ENCODE measurements around the gene PCNT.
"Not testable (repeated sequence)": the region's sequence is repeated elsewhere in the genome, so short reads cannot be mapped to it uniquely, and the experiment has no call there.

The PCNT gene

GRCh38 chr21:46399129-46399528 lies 75.2 kb downstream of the PCNT start:
- in situ Hi-C loops (cut with HindIII; ENCODE audit: low sequenced_read_pairs): loop anchor here (5.0 kb wide), 1 partner anchor 43 kb away; no protein-coding TSS in a partner anchor

- in situ Hi-C loops (cut with HindIII; ENCODE audit: low sequenced_read_pairs): loop anchor here (5.0 kb wide), 1 partner anchor 43 kb away; no protein-coding TSS in a partner anchor
Measured at GRCh38 chr21:46399686-46400085, 75.7 kb downstream of the PCNT start.

- in situ Hi-C loops (cut with HindIII; ENCODE audit: low sequenced_read_pairs): no loop called here
Measured at GRCh38 chr21:46401186-46401910, 77.4 kb downstream of the PCNT start.

- in situ Hi-C loops (cut with HindIII; ENCODE audit: low sequenced_read_pairs): no loop called here
Measured at GRCh38 chr21:46402421-46402820, 78.5 kb downstream of the PCNT start.

GRCh38 chr21:46403234-46403811 lies 79.4 kb downstream of the PCNT start:
- in situ Hi-C loops (cut with HindIII; ENCODE audit: low sequenced_read_pairs): not testable (repeated sequence)

GRCh38 chr21:46404306-46404705 lies 80.3 kb downstream of the PCNT start:
- in situ Hi-C loops (cut with HindIII; ENCODE audit: low sequenced_read_pairs): no loop called here

GRCh38 chr21:46406001-46406400 lies 82.0 kb downstream of the PCNT start:
- in situ Hi-C loops (cut with HindIII; ENCODE audit: low sequenced_read_pairs): no loop called here

GRCh38 chr21:46409641-46410406 lies 85.9 kb downstream of the PCNT start:
- in situ Hi-C loops (cut with HindIII; ENCODE audit: low sequenced_read_pairs): no loop called here

GRCh38 chr21:46410516-46410915 lies 86.6 kb downstream of the PCNT start:
- in situ Hi-C loops (cut with HindIII; ENCODE audit: low sequenced_read_pairs): no loop called here

GRCh38 chr21:46411236-46411635 lies 87.3 kb downstream of the PCNT start:
- in situ Hi-C loops (cut with HindIII; ENCODE audit: low sequenced_read_pairs): no loop called here

- in situ Hi-C loops (cut with HindIII; ENCODE audit: low sequenced_read_pairs): no loop called here
Measured at GRCh38 chr21:46411691-46412090, 87.7 kb downstream of the PCNT start.

GRCh38 chr21:46412521-46413364 lies 88.8 kb downstream of the PCNT start:
- in situ Hi-C loops (cut with HindIII; ENCODE audit: low sequenced_read_pairs): no loop called here

- in situ Hi-C loops (cut with HindIII; ENCODE audit: low sequenced_read_pairs): no loop called here
Measured at GRCh38 chr21:46413365-46413696, 89.4 kb downstream of the PCNT start.

- in situ Hi-C loops (cut with HindIII; ENCODE audit: low sequenced_read_pairs): loop anchor here (5.0 kb wide), 1 partner anchor 67 kb away; no protein-coding TSS in a partner anchor
Measured at GRCh38 chr21:46414965-46415275, 91.0 kb downstream of the PCNT start.

GRCh38 chr21:46416551-46416950 lies 92.6 kb downstream of the PCNT start:
- in situ Hi-C loops (cut with HindIII; ENCODE audit: low sequenced_read_pairs): loop anchor here (5.0 kb wide), 1 partner anchor 66 kb away; no protein-coding TSS in a partner anchor

GRCh38 chr21:46418265-46418946 lies 94.5 kb downstream of the PCNT start:
- in situ Hi-C loops (cut with HindIII; ENCODE audit: low sequenced_read_pairs): loop anchor here (5.0 kb wide), 1 partner anchor 64 kb away; no protein-coding TSS in a partner anchor

- in situ Hi-C loops (cut with HindIII; ENCODE audit: low sequenced_read_pairs): no loop called here
Measured at GRCh38 chr21:46420241-46421190, 96.6 kb downstream of the PCNT start.

GRCh38 chr21:46421191-46421750 lies 97.3 kb downstream of the PCNT start:
- in situ Hi-C loops (cut with HindIII; ENCODE audit: low sequenced_read_pairs): no loop called here
